Sigmoid colon (tissue), 7 donors: Measurements from ENCODE around the gene GSK3B. TPM values are rescaled to one million over a fixed set of nuclear protein-coding genes. Genes with fewer than 3 reads are reported as not detected.
A peak's percentile ranks its signal among the peaks of the same experiment; 100 is the strongest.

Experiments used
- DNase-seq: peaks from one replicate; pipeline ENCODE4 v3.0.0-alpha.2; 2019
- H3K27ac ChIP-seq, 4 donors: fragments of 200-600 bp; sonication (generic); one replicate each; pipeline ENCODE4 v1.5.1; 2016 to 2019; ENCODE audit warnings: mild to moderate bottlenecking in 1 of 4
- H3K27me3 ChIP-seq, 3 donors: fragments of 200-600 bp; sonication (generic); one replicate each; pipeline ENCODE4 v1.5.1; 2019; ENCODE audit warnings: mild to moderate bottlenecking in 1 of 3
- H3K36me3 ChIP-seq, 4 donors: fragments of 200-600 bp; sonication (generic); one replicate each; pipeline ENCODE4 v1.5.1; 2016 to 2019
- H3K4me1 ChIP-seq, 4 donors: fragments of 200-600 bp; sonication (generic); one replicate each; pipeline ENCODE4 v1.5.1; 2017 to 2019
- H3K4me3 ChIP-seq, 4 donors: fragments of 200-600 bp; sonication (generic); one replicate each; pipeline ENCODE4 v1.5.1; 2017 to 2019; ENCODE audit warnings: mild to moderate bottlenecking in 2 of 4, moderate library complexity in 1 of 4
- H3K9me3 ChIP-seq, 4 donors: fragments of 200-600 bp in 3 of 4; sonication (generic) in 3 of 4; one replicate each; pipeline versions ENCODE4 v1.5.1 to v1.6.1; 2013 to 2019
- EP300 ChIP-seq, 4 donors: sonication (generic); formaldehyde crosslinking; IDR thresholded peaks; one replicate each; pipeline ENCODE4 v1.6.1; 2017; ENCODE audit warnings: antibody characterized with exemption in 4 of 4
- POLR2A ChIP-seq, 2 donors: fragments of 450-650 bp; IDR thresholded peaks; one replicate each; pipeline ENCODE4 v1.6.1; 2016; ENCODE audit warnings: antibody characterized with exemption in 2 of 2, mild to moderate bottlenecking in 2 of 2, moderate library complexity in 2 of 2
- POLR2AphosphoS5 ChIP-seq, 4 donors: sonication (generic); formaldehyde crosslinking; IDR thresholded peaks; one replicate each; pipeline ENCODE4 v1.6.1; 2017; ENCODE audit warnings: antibody characterized with exemption in 4 of 4
- WGBS, 2 donors: extraction: QIAGEN DNeasy Blood & Tissue Kit; methylation state at CpG; one replicate each; pipeline ENCODE4 v1.1.7; 2013; 5-methylcytosine and 5-hydroxymethylcytosine counted together
- intact Hi-C: fragments of 100-400 bp; cut with DNase I; formaldehyde crosslinking; loops from one replicate; pipeline ENCODE4 v1.15.1; 2023
- polyA plus RNA-seq, 3 donors: library from polyadenylated mRNA; stranded (reverse); fragments of 200-250 nt; gene quantifications; one replicate each; pipeline ENCODE4 v1.2.3, GENCODE V29; 2013
- total RNA-seq, 4 donors: library from RNA; depleted of rRNA; stranded (reverse); fragments of >200 nt; gene quantifications; one replicate each; pipeline ENCODE4 v1.1.0, GENCODE V29; 2016
- TF ChIP-seq, protein P1 (sequence below), 4 experiments: fragments of 450-650 bp in 3 of 4; fragments of 200-600 bp in 1 of 4; IDR thresholded peaks; one replicate each; pipeline ENCODE4 v1.5.1; 2016 to 2019; ENCODE audit warnings: antibody characterized with exemption in 4 of 4, mild to moderate bottlenecking in 3 of 4, moderate library complexity in 2 of 4
- donor health status: healthy with polysubstance abuse.
- donor health status: Bipolar disorder and iron deficiency.
- donor health status: healthy.

GSK3B gene
- total and polyA plus RNA-seq, 7 donors = 11.4 to 36.8 (median 23.2) TPM

GRCh38 chr3:119841808-119842471, 252.3 kb downstream of the GSK3B start:
- intact Hi-C loops = no loop called here
- Histone ChIP-seq H3K27me3 (no peaks in the 10 kb centered on the region), H3K27ac (peak overlapping the region in 1 of 4 donors; percentile 12), H3K9me3 (no peaks in the 10 kb centered on the region), H3K4me1 (peaks cover 0 to 15% (median 8%) of the 10 kb centered on the region in 4 donors), H3K4me3 (no peak overlapping the region), H3K36me3 (peaks cover 0 to 7% (median 0%) of the 10 kb centered on the region in 4 donors)
- WGBS, 2 donors = 90 to 91% methylated on average over 2 of the region's 2 CpGs
- DNase-seq = no peak
- TF ChIP-seq, protein P1, sequence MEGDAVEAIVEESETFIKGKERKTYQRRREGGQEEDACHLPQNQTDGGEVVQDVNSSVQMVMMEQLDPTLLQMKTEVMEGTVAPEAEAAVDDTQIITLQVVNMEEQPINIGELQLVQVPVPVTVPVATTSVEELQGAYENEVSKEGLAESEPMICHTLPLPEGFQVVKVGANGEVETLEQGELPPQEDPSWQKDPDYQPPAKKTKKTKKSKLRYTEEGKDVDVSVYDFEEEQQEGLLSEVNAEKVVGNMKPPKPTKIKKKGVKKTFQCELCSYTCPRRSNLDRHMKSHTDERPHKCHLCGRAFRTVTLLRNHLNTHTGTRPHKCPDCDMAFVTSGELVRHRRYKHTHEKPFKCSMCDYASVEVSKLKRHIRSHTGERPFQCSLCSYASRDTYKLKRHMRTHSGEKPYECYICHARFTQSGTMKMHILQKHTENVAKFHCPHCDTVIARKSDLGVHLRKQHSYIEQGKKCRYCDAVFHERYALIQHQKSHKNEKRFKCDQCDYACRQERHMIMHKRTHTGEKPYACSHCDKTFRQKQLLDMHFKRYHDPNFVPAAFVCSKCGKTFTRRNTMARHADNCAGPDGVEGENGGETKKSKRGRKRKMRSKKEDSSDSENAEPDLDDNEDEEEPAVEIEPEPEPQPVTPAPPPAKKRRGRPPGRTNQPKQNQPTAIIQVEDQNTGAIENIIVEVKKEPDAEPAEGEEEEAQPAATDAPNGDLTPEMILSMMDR (IDR thresholded peaks at IDR 0.05) = no peak
- no peak for TF ChIP-seq EP300 (IDR thresholded peaks at IDR 0.05)
- no peak for TF ChIP-seq POLR2A (IDR thresholded peaks at IDR 0.05)
- TF ChIP-seq POLR2AphosphoS5 (IDR thresholded peaks at IDR 0.05) = no peak

DNA sequence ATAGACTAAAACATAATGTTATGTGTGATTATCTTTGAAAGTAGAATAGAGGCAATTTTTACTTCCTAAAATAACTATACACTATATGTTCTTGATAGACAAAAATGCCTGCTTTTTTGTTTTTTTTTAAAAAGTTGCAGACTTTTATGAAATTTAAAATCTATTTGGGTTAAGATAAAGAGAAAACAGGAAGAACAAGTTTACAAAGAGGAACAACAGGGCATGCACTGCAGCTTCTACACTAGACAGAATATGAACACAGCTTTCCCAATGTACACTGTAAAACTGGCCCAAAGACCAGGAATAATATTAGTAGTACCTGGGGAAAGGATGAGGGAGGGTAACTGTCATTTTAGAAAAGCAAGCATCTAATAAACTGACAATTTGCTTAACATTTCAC, 258.7 kb downstream of the GSK3B start:
- Histone ChIP-seq H3K9me3 (no peaks in the 10 kb centered on the region), H3K36me3 (no peaks in the 10 kb centered on the region), H3K27me3 (no peaks in the 10 kb centered on the region), H3K27ac (no peak overlapping the region), H3K4me1 (no peaks in the 10 kb centered on the region), H3K4me3 (no peak overlapping the region)
- intact Hi-C loops = no loop called here
- TF ChIP-seq POLR2AphosphoS5 (IDR thresholded peaks at IDR 0.05) = no peak
- no peak for TF ChIP-seq EP300 (IDR thresholded peaks at IDR 0.05)
- TF ChIP-seq, protein P1 (IDR thresholded peaks at IDR 0.05) = no peak
- TF ChIP-seq POLR2A (IDR thresholded peaks at IDR 0.05) = no peak
- no peak for DNase-seq

- Histone ChIP-seq H3K36me3 (no peaks in the 10 kb centered on the region), H3K9me3 (no peaks in the 10 kb centered on the region), H3K27ac (no peak overlapping the region), H3K4me3 (no peak overlapping the region), H3K4me1 (no peaks in the 10 kb centered on the region), H3K27me3 (no peaks in the 10 kb centered on the region)
- intact Hi-C loops = no loop called here
- DNase-seq = no peak
- WGBS, 2 donors = 90 to 96% methylated on average over 2 of the region's 2 CpGs
- TF ChIP-seq, protein P1 (IDR thresholded peaks at IDR 0.05) = no peak
- TF ChIP-seq POLR2AphosphoS5 (IDR thresholded peaks at IDR 0.05) = no peak
- no peak for TF ChIP-seq EP300 (IDR thresholded peaks at IDR 0.05)
- TF ChIP-seq POLR2A (IDR thresholded peaks at IDR 0.05) = no peak
These were observed 259.4 kb downstream of the GSK3B start for GRCh38 chr3:119834754-119835370.

DNA sequence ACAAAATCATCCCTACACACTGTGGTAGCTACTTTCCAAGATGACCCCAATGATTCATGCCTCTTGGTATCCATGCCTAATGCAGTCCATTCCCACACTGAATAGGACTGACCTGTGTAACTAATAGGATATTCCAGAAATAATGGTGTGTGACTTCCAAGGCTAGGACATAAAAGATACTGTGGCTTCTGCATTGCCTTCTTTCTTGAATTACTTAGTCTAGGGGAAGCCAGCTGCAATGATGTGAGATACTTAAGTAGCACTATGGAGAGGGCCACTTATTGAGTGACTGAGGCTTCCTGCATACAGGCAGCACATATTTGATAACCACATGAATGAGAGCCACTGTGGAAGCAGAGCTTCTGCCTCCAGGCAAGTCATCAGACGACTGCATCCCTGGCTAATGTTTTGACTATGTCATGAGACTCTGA, 262.3 kb downstream of the GSK3B start:
- H3K36me3 ChIP-seq = no peaks in the 10 kb centered on the region
- no peak for TF ChIP-seq POLR2AphosphoS5 (IDR thresholded peaks at IDR 0.05)
- no peak for TF ChIP-seq POLR2A (IDR thresholded peaks at IDR 0.05)
- TF ChIP-seq, protein P1 (IDR thresholded peaks at IDR 0.05) = no peak
- no peak for TF ChIP-seq EP300 (IDR thresholded peaks at IDR 0.05)
- H3K4me1 ChIP-seq = no peaks in the 10 kb centered on the region
- no peak for DNase-seq
- 88% methylated on average over 1 of the region's 1 CpG for WGBS, 2 donors
- no peaks in the 10 kb centered on the region for H3K27me3 ChIP-seq
- no peak overlapping the region for H3K4me3 ChIP-seq
- H3K9me3 ChIP-seq = no peaks in the 10 kb centered on the region
- intact Hi-C loops = no loop called here
- H3K27ac ChIP-seq = no peak overlapping the region
